Sciatic nerve (tissue), 2 donors: ENCODE results near the gene IL1F10. TPM values are rescaled to one million over a fixed set of nuclear protein-coding genes. Genes with fewer than 3 reads are reported as not detected.

Experiments
- ATAC-seq: fragments of 200-7000 bp; cut with Tn5 transposase; one replicate; pipeline ENCODE4 v1.9.1; 2020; ENCODE audit warnings: mild to moderate bottlenecking, moderate library complexity
- DNase-seq: peaks from one replicate; pipeline ENCODE4 v3.0.0-alpha.2; 2020; ENCODE audit warnings: low spot score
- intact Hi-C: fragments of 100-400 bp; cut with DNase I; formaldehyde crosslinking; loops from one replicate; pipeline ENCODE4 v1.14.2; 2022
- total RNA-seq: library from RNA; stranded (reverse); fragmentation: NEBNext Ultra II Directional; extraction: Animal tissue kit (Norgen Biotek cat#: 25700); gene quantifications from one replicate; pipeline ENCODE4 v1.2.1, GENCODE V29; 2021
- donor health status: DM: no; HTN: no; CAD: no.
- donor health status: DM: no; HTN: no; CAD: no.

The IL1F10 gene
- total RNA-seq, 1 donor from 2014 or later = not detected

DNA sequence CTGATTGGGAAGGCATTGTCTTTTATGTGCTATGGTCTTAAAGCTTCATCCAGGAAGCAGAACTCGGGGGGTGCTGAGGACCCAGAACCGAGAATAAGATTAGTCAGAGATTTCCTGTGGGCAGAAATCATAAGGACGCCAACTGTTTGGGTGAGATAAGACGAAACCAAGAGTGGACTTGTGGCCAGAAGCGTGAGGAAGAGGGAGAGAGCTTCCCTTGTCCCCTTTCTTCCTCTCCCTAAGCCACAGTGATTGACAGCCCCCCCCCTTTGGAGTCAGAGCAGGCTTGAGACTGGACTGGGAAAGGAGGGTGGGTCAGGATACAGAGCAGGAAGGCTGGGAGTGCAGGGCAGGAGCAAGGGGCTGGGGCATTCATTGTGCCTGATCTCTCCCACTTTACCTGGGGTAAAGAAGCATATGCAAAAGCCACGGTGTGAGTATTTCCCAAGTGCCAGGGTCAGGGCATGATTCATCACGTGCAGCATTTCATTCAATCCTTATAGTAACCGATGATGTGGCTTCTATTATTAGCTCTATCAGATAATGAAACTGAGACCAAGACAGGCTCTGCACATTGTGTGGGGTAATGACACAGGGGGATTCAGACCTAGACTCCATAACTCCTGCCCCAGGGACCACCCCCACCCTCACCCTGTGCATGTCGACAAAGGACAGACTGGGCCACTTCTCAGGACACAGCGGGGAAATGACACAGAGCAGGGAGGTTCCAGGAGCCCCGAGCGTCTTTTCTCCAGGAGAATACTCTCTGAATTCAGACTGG lies 56.6 kb downstream of the IL1F10 start:
- intact Hi-C loops = no loop called here
- peak; percentile 27 for ATAC-seq
- DNase-seq = no peak

Other genes with a start within 250 kb of the IL1F10 start
- 23.6 TPM for gene IL1B, start 231.2 kb upstream of the IL1F10 start, total RNA-seq
- gene IL37, start 156.8 kb upstream of the IL1F10 start, total RNA-seq = not detected
- gene IL36G, start 90.0 kb upstream of the IL1F10 start, total RNA-seq = not detected
- not detected for gene IL36A, start 62.5 kb upstream of the IL1F10 start, total RNA-seq
- gene IL36B, start 15.1 kb upstream of the IL1F10 start, total RNA-seq = not detected
- gene IL36RN, start 8.8 kb upstream of the IL1F10 start, total RNA-seq = not detected
- 15.0 TPM for gene IL1RN, start 59.6 kb downstream of the IL1F10 start, total RNA-seq
- gene PSD4, start 106.0 kb downstream of the IL1F10 start, total RNA-seq = 20.3 TPM
- 1.2 TPM for gene PAX8, start 211.0 kb downstream of the IL1F10 start, total RNA-seq